Measurements from ENCODE around the gene VAC14.

The VAC14 gene

GRCh38 chr16:70689035-70689969 lies 111.7 kb downstream of the VAC14 start:
- DNase-seq = no peak

GRCh38 chr16:70688246-70688742 lies 112.7 kb downstream of the VAC14 start:
- DNase-seq = no peak

- DNase-seq = no peak
These were observed 113.2 kb downstream of the VAC14 start for GRCh38 chr16:70687671-70688245.

- no peak for DNase-seq
These were observed 113.9 kb downstream of the VAC14 start for GRCh38 chr16:70687102-70687511.

GRCh38 chr16:70686376-70687101 lies 114.4 kb downstream of the VAC14 start:
- DNase-seq = no peak

GRCh38 chr16:70685938-70686375 lies 115.0 kb downstream of the VAC14 start, which contains the start of gene MTSS2:
Gene MTSS2, minus strand, starts transcription at chr16:70686053. Its CDS starts 262 bp downstream, at chr16:70685791.
- DNase-seq = no peak

- DNase-seq = no peak
These were observed 115.7 kb downstream of the VAC14 start for GRCh38 chr16:70685061-70685937.

GRCh38 chr16:70684146-70685060 lies 116.6 kb downstream of the VAC14 start:
- no peak for DNase-seq

GRCh38 chr16:70683146-70683944 lies 117.6 kb downstream of the VAC14 start:
- no peak for DNase-seq

GRCh38 chr16:70682239-70683145 lies 118.5 kb downstream of the VAC14 start:
- DNase-seq = no peak

- DNase-seq = no peak
These were observed 119.3 kb downstream of the VAC14 start for GRCh38 chr16:70681382-70682238.

- DNase-seq = no peak
These were observed 120.2 kb downstream of the VAC14 start for GRCh38 chr16:70680495-70681381.

- no peak for DNase-seq
These were observed 121.1 kb downstream of the VAC14 start for GRCh38 chr16:70679671-70680494.

GRCh38 chr16:70678898-70679670 lies 121.9 kb downstream of the VAC14 start:
- DNase-seq = no peak
